ENCODE measurements around the gene COL6A2.

DNA sequence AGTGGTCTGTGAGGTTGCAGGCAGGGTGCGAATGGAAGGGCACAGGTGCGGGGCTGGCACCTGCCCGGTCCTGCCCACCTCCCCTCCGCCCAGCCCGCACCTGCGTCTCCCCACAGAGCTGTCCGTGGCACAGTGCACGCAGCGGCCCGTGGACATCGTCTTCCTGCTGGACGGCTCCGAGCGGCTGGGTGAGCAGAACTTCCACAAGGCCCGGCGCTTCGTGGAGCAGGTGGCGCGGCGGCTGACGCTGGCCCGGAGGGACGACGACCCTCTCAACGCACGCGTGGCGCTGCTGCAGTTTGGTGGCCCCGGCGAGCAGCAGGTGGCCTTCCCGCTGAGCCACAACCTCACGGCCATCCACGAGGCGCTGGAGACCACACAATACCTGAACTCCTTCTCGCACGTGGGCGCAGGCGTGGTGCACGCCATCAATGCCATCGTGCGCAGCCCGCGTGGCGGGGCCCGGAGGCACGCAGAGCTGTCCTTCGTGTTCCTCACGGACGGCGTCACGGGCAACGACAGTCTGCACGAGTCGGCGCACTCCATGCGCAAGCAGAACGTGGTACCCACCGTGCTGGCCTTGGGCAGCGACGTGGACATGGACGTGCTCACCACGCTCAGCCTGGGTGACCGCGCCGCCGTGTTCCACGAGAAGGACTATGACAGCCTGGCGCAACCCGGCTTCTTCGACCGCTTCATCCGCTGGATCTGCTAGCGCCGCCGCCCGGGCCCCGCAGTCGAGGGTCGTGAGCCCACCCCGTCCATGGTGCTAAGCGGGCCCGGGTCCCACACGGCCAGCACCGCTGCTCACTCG lies 34.1 kb downstream of the COL6A2 start:
- TF ChIP-seq POLR2A (IDR thresholded peaks at IDR 0.05; ENCODE audit: low read depth, low read length) (no peak), USF2 (IDR thresholded peaks at IDR 0.05; ENCODE audit: low read depth, low read length) (no peak), MXI1 (IDR thresholded peaks at IDR 0.05; ENCODE audit: borderline replicate concordance, low read depth, low read length) (no peak), RCOR1 (IDR thresholded peaks at IDR 0.05; ENCODE audit: insufficient replicate concordance, low read length) (no peak), FOS (IDR thresholded peaks at IDR 0.05; ENCODE audit: low read depth, low read length) (no peak), RAD21 (IDR thresholded peaks at IDR 0.05; ENCODE audit: low read length) (no peak), SMC3 (IDR thresholded peaks at IDR 0.05; ENCODE audit: low read depth, low read length) (no peak)
- TF ChIP-seq, protein P1, sequence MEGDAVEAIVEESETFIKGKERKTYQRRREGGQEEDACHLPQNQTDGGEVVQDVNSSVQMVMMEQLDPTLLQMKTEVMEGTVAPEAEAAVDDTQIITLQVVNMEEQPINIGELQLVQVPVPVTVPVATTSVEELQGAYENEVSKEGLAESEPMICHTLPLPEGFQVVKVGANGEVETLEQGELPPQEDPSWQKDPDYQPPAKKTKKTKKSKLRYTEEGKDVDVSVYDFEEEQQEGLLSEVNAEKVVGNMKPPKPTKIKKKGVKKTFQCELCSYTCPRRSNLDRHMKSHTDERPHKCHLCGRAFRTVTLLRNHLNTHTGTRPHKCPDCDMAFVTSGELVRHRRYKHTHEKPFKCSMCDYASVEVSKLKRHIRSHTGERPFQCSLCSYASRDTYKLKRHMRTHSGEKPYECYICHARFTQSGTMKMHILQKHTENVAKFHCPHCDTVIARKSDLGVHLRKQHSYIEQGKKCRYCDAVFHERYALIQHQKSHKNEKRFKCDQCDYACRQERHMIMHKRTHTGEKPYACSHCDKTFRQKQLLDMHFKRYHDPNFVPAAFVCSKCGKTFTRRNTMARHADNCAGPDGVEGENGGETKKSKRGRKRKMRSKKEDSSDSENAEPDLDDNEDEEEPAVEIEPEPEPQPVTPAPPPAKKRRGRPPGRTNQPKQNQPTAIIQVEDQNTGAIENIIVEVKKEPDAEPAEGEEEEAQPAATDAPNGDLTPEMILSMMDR (conservative IDR thresholded peaks at IDR 0.05; ENCODE audit: low read depth, low read length) = no peak
